Suppressor macrophage treated with lipopolysaccharide for 1 hour (primary cell): ENCODE measurements around the gene CLDN5.

Experiments used
- DNase-seq, 3 donors: peaks; one replicate each; pipeline ENCODE4 v3.0.0-alpha.2; 2020 to 2022

CLDN5 gene

GRCh38 chr22:19520566-19521305, 3.5 kb downstream of the CLDN5 start:
- DNase-seq: no peak

- no peak for DNase-seq
Observed at GRCh38 chr22:19520007-19520406, 4.2 kb downstream of the CLDN5 start.

- no peak for DNase-seq
Observed at GRCh38 chr22:19519041-19519926, 4.9 kb downstream of the CLDN5 start.

- no peak for DNase-seq
Observed at GRCh38 chr22:19518635-19519034, 5.6 kb downstream of the CLDN5 start.

- DNase-seq: no peak
Observed at GRCh38 chr22:19517919-19518611, 6.1 kb downstream of the CLDN5 start.

GRCh38 chr22:19517171-19517500, 7.1 kb downstream of the CLDN5 start:
- no peak for DNase-seq

- no peak for DNase-seq
Observed at GRCh38 chr22:19516378-19517170, 7.6 kb downstream of the CLDN5 start.

GRCh38 chr22:19515654-19516377, 8.4 kb downstream of the CLDN5 start:
- DNase-seq: no peak

GRCh38 chr22:19514831-19515565, 9.2 kb downstream of the CLDN5 start:
- no peak for DNase-seq

- no peak for DNase-seq
Observed at GRCh38 chr22:19513823-19514222, 10.4 kb downstream of the CLDN5 start.

- DNase-seq: no peak
Observed at GRCh38 chr22:19510919-19511341, 13.3 kb downstream of the CLDN5 start.

GRCh38 chr22:19509923-19510322, 14.3 kb downstream of the CLDN5 start:
- no peak for DNase-seq

- no peak for DNase-seq
Observed at GRCh38 chr22:19509191-19509590, 15.0 kb downstream of the CLDN5 start.

- no peak for DNase-seq
Observed at GRCh38 chr22:19508024-19508776, 16.0 kb downstream of the CLDN5 start.

- no peak for DNase-seq
Observed at GRCh38 chr22:19507534-19507861, 16.7 kb downstream of the CLDN5 start.

- DNase-seq: no peak
Observed at GRCh38 chr22:19506212-19506611, 18.0 kb downstream of the CLDN5 start.

GRCh38 chr22:19505735-19506126, 18.5 kb downstream of the CLDN5 start:
- DNase-seq: no peak

GRCh38 chr22:19504900-19505734, 19.1 kb downstream of the CLDN5 start:
- DNase-seq: no peak

- DNase-seq: no peak
Observed at GRCh38 chr22:19503869-19504268, 20.3 kb downstream of the CLDN5 start.

- DNase-seq: no peak
Observed at GRCh38 chr22:19503367-19503766, 20.8 kb downstream of the CLDN5 start.
